GM18519 (cell line): ENCODE measurements around the gene FMO5.
A peak's percentile ranks its signal among the peaks of the same experiment; 100 is the strongest.
"Not testable (repeated sequence)": the region's sequence is repeated elsewhere in the genome, so short reads cannot be mapped to it uniquely, and the experiment has no call there.

ENCODE experiments used
- ATAC-seq: cut with Tn5 transposase; IDR thresholded peaks from one replicate; pipeline ENCODE4 v1.9.1; 2021; ENCODE audit warnings: mild to moderate bottlenecking, moderate library complexity; ENCODE audit not compliant: unreplicated experiment, low FRiP score

The FMO5 gene

GRCh38 chr1:147209825-147210821 is 15.0 kb downstream of the FMO5 start:
- ATAC-seq, result no peak

GRCh38 chr1:147208619-147209018 is 16.5 kb downstream of the FMO5 start:
- ATAC-seq, result no peak

- ATAC-seq, result no peak
Observed at GRCh38 chr1:147207192-147207591, 17.9 kb downstream of the FMO5 start.

GRCh38 chr1:147204080-147204479 is 21.1 kb downstream of the FMO5 start:
- no peak for ATAC-seq

- ATAC-seq, result no peak
Observed at GRCh38 chr1:147202576-147202975, 22.6 kb downstream of the FMO5 start.

- no peak for ATAC-seq
Observed at GRCh38 chr1:147201786-147202185, 23.4 kb downstream of the FMO5 start.

- no peak for ATAC-seq
Observed at GRCh38 chr1:147201276-147201675, 23.9 kb downstream of the FMO5 start.

GRCh38 chr1:147197324-147197723 is 27.8 kb downstream of the FMO5 start:
- ATAC-seq, result not testable (repeated sequence)

GRCh38 chr1:147189514-147189913 is 35.6 kb downstream of the FMO5 start:
- no peak for ATAC-seq

GRCh38 chr1:147185432-147185831 is 39.7 kb downstream of the FMO5 start:
- ATAC-seq, result no peak

- ATAC-seq, result no peak
Observed at GRCh38 chr1:147177611-147178380, 47.3 kb downstream of the FMO5 start.

- peak; percentile 78 for ATAC-seq
Observed at GRCh38 chr1:147172168-147173016, 52.7 kb downstream of the FMO5 start, which contains the start of gene PRKAB2. Gene PRKAB2 (minus strand): TSS chr1:147172470. CDS start chr1:147172144, 326 bp downstream.

- no peak for ATAC-seq
Observed at GRCh38 chr1:147171399-147172167, 53.6 kb downstream of the FMO5 start.

GRCh38 chr1:147169840-147170674 is 55.1 kb downstream of the FMO5 start:
- ATAC-seq, result no peak

GRCh38 chr1:147169171-147169570 is 56.0 kb downstream of the FMO5 start:
- ATAC-seq, result no peak

GRCh38 chr1:147168626-147169058 is 56.5 kb downstream of the FMO5 start:
- no peak for ATAC-seq

- ATAC-seq, result no peak
Observed at GRCh38 chr1:147167365-147167764, 57.8 kb downstream of the FMO5 start.

GRCh38 chr1:147163019-147163418 is 62.1 kb downstream of the FMO5 start:
- ATAC-seq, result no peak

- ATAC-seq, result no peak
Observed at GRCh38 chr1:147162093-147162492, 63.0 kb downstream of the FMO5 start.
